SK-N-SH treated with all-trans-retinoic acid at 6 μM for 48 hours (cell line): ENCODE data around the gene GOSR2.
A peak's percentile ranks its signal among the peaks of the same experiment; 100 is the strongest.

Experiments
- ATAC-seq: fragments of 200-7000 bp; cut with Tn5 transposase; 3 replicates; pipeline ENCODE4 v1.9.1; 2020; ENCODE audit warnings: mild to moderate bottlenecking, moderate library complexity
- ARNTL ChIP-seq: fragments of 450-650 bp; formaldehyde crosslinking; IDR thresholded peaks from 2 replicates; pipeline ENCODE4 v1.5.0; 2020; ENCODE audit warnings: low read depth, mild to moderate bottlenecking, moderate library complexity, borderline replicate concordance
- BACH2 ChIP-seq: fragments of 250-450 bp; sonication (Bioruptor Pico); IDR thresholded peaks from 2 replicates; pipeline ENCODE4 v1.9.0; 2021; ENCODE audit warnings: mild to moderate bottlenecking, borderline replicate concordance
- CSDC2 ChIP-seq: fragments of 250-450 bp; sonication (Bioruptor Pico); IDR thresholded peaks from 2 replicates; pipeline ENCODE4 v1.5.0; 2020; ENCODE audit warnings: mild to moderate bottlenecking, moderate library complexity
- ESRRG ChIP-seq: fragments of 250-450 bp; sonication (Bioruptor Pico); IDR thresholded peaks from 2 replicates; pipeline ENCODE4 v1.6.1; 2021; ENCODE audit warnings: mild to moderate bottlenecking
- GLIS3 ChIP-seq: fragments of 250-450 bp; sonication (Bioruptor Pico); IDR thresholded peaks from 2 replicates; pipeline ENCODE4 v1.5.0; 2020; ENCODE audit warnings: mild to moderate bottlenecking, moderate library complexity
- ISL1 ChIP-seq: fragments of 250-450 bp; sonication (Bioruptor Pico); IDR thresholded peaks from 2 replicates; pipeline ENCODE4 v2.1.2; 2022; ENCODE audit warnings: mild to moderate bottlenecking, moderate library complexity
- OSR1 ChIP-seq: fragments of 250-450 bp; sonication (Bioruptor Pico); IDR thresholded peaks from 2 replicates; pipeline ENCODE4 v1.8.0; 2022; ENCODE audit warnings: moderate library complexity, mild to moderate bottlenecking, inconsistent platforms
- PATZ1 ChIP-seq: fragments of 250-450 bp; sonication (Bioruptor Pico); IDR thresholded peaks from 2 replicates; pipeline ENCODE4 v1.8.0; 2020; ENCODE audit warnings: mild to moderate bottlenecking, moderate library complexity, borderline replicate concordance
- POU6F1 ChIP-seq: fragments of 250-450 bp; sonication (Bioruptor Pico); IDR thresholded peaks from 2 replicates; pipeline ENCODE4 v1.8.0; 2021; ENCODE audit warnings: low read depth, mild to moderate bottlenecking, moderate library complexity, borderline replicate concordance
- PPARA ChIP-seq: fragments of 250-450 bp; sonication (Bioruptor Pico); IDR thresholded peaks from 2 replicates; pipeline ENCODE4 v1.5.0; 2020; ENCODE audit warnings: mild to moderate bottlenecking, borderline replicate concordance
- RARB ChIP-seq: fragments of 250-450 bp; sonication (Bioruptor Pico); IDR thresholded peaks from 2 replicates; pipeline ENCODE4 v1.8.0; 2021; ENCODE audit warnings: mild to moderate bottlenecking, moderate library complexity
- SNAI2 ChIP-seq: fragments of 250-450 bp; sonication (Bioruptor Pico); IDR thresholded peaks from 2 replicates; pipeline ENCODE4 v1.5.0; 2020; ENCODE audit warnings: mild to moderate bottlenecking, moderate library complexity
- TCF4 ChIP-seq: fragments of 250-450 bp; sonication (Bioruptor Pico); IDR thresholded peaks from 2 replicates; pipeline ENCODE4 v1.8.0; 2021; ENCODE audit warnings: mild to moderate bottlenecking, moderate library complexity, borderline replicate concordance
- TOX ChIP-seq: fragments of 250-450 bp; sonication (Bioruptor Pico); IDR thresholded peaks from 2 replicates; pipeline ENCODE4 v1.8.0; 2021; ENCODE audit warnings: mild to moderate bottlenecking, moderate library complexity, borderline replicate concordance
- TSHZ2 ChIP-seq: fragments of 250-450 bp; sonication (Bioruptor Pico); IDR thresholded peaks from 2 replicates; pipeline ENCODE4 v1.5.0; 2020; ENCODE audit warnings: mild to moderate bottlenecking, moderate library complexity
- ZC3H10 ChIP-seq: fragments of 250-450 bp; sonication (Bioruptor Pico); IDR thresholded peaks from 2 replicates; pipeline ENCODE4 v1.5.1; 2021; ENCODE audit warnings: mild to moderate bottlenecking, moderate library complexity
- ZFP3 ChIP-seq: fragments of 250-450 bp; sonication (Bioruptor Pico); IDR thresholded peaks from 2 replicates; pipeline ENCODE4 v1.5.0; 2020; ENCODE audit warnings: mild to moderate bottlenecking, moderate library complexity
- ZFP30 ChIP-seq: fragments of 450-650 bp; formaldehyde crosslinking; IDR thresholded peaks from 2 replicates; pipeline ENCODE4 v1.5.0; 2022; ENCODE audit warnings: mild to moderate bottlenecking, moderate library complexity
- ZNF565 ChIP-seq: fragments of 450-650 bp; formaldehyde crosslinking; conservative IDR thresholded peaks from 2 replicates; pipeline ENCODE4 v1.5.0; 2020; ENCODE audit warnings: low read depth, mild to moderate bottlenecking, moderate library complexity
- ZNF8 ChIP-seq: fragments of 450-650 bp; formaldehyde crosslinking; IDR thresholded peaks from 2 replicates; pipeline ENCODE4 v1.5.0; 2020; ENCODE audit warnings: mild to moderate bottlenecking, moderate library complexity
- TF ChIP-seq, protein P1 (sequence below): fragments of 250-450 bp; sonication (Bioruptor Pico); IDR thresholded peaks from 2 replicates; pipeline ENCODE4 v1.5.1; 2020; ENCODE audit warnings: low read depth, mild to moderate bottlenecking, moderate library complexity
- TF ChIP-seq, protein P2 (sequence below): fragments of 250-450 bp; sonication (Bioruptor Pico); IDR thresholded peaks from 2 replicates; pipeline ENCODE4 v1.5.1; 2021; ENCODE audit warnings: mild to moderate bottlenecking, moderate library complexity

The GOSR2 gene

DNA sequence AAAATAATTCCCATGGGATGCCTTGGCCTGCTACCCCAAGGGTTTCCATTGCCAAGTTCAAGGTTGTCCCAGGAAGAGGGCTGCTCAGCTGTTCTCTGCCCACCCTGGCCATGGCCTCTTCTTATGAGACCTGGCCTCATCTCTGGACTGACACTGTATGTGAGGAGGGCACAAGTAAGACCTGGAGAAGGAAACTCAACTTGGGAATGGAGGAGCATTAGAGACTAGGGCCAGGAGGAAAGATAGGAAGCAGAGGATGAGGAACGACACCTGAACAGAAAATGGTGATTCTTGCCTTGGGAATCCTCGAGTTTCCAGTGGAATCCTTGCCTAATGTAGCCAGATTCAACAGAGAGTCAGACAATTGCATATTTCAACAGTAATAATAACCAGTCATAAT, 24.6 kb upstream of the GOSR2 start:
- no peak for TF ChIP-seq OSR1 (CRISPR knock-in tag)
- TF ChIP-seq ZNF565 (CRISPR knock-in tag): no peak
- no peak for TF ChIP-seq TCF4 (CRISPR knock-in tag)
- TF ChIP-seq, protein P1, sequence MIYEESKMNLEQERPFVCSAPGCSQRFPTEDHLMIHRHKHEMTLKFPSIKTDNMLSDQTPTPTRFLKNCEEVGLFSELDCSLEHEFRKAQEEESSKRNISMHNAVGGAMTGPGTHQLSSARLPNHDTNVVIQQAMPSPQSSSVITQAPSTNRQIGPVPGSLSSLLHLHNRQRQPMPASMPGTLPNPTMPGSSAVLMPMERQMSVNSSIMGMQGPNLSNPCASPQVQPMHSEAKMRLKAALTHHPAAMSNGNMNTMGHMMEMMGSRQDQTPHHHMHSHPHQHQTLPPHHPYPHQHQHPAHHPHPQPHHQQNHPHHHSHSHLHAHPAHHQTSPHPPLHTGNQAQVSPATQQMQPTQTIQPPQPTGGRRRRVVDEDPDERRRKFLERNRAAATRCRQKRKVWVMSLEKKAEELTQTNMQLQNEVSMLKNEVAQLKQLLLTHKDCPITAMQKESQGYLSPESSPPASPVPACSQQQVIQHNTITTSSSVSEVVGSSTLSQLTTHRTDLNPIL (CRISPR knock-in tag): no peak
- TF ChIP-seq SNAI2 (CRISPR knock-in tag): no peak
- no peak for TF ChIP-seq TSHZ2 (CRISPR knock-in tag)
- TF ChIP-seq PPARA (CRISPR knock-in tag): no peak
- no peak for TF ChIP-seq TOX (CRISPR knock-in tag)
- no peak for TF ChIP-seq ESRRG (CRISPR knock-in tag)
- TF ChIP-seq ZNF8 (CRISPR knock-in tag): no peak
- TF ChIP-seq ZFP3 (CRISPR knock-in tag): no peak
- TF ChIP-seq ARNTL: no peak
- no peak for TF ChIP-seq BACH2
- no peak for TF ChIP-seq POU6F1 (CRISPR knock-in tag)
- no peak for TF ChIP-seq GLIS3 (CRISPR knock-in tag)
- no peak for TF ChIP-seq ISL1
- TF ChIP-seq RARB (CRISPR knock-in tag): no peak
- TF ChIP-seq ZC3H10 (CRISPR knock-in tag): no peak
- no peak for ATAC-seq

DNA sequence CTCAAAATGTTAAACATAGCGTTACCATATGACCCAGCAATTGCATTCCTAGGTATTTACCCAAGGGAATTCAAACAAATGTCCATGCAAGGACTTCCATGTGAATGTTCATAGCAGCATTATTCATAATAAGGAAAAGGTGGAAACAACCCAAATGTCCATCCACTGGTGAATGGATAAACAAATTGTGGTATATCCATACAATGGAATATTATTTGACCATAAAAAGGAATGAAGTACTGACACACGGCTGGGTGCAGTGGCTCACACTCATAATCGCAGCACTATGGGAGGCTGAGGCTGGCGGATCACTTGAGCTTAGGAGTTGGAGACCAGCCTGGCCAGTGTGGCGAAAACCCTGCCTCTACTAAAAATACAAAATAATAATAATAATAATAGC, 24.1 kb upstream of the GOSR2 start:
- no peak for TF ChIP-seq GLIS3 (CRISPR knock-in tag)
- TF ChIP-seq ZNF8 (CRISPR knock-in tag): peak; percentile 96
- ATAC-seq: no peak

GRCh38 chr17:46901291-46901690, 21.7 kb upstream of the GOSR2 start:
- ATAC-seq: no peak
- no peak for TF ChIP-seq ISL1
- no peak for TF ChIP-seq ZNF565 (CRISPR knock-in tag)
- TF ChIP-seq CSDC2 (CRISPR knock-in tag): no peak
- TF ChIP-seq PPARA (CRISPR knock-in tag): no peak
- TF ChIP-seq GLIS3 (CRISPR knock-in tag): no peak
- TF ChIP-seq OSR1 (CRISPR knock-in tag): no peak
- no peak for TF ChIP-seq ZNF8 (CRISPR knock-in tag)
- no peak for TF ChIP-seq POU6F1 (CRISPR knock-in tag)
- TF ChIP-seq ZFP30 (CRISPR knock-in tag): no peak
- TF ChIP-seq SNAI2 (CRISPR knock-in tag): no peak
- TF ChIP-seq, all 23 proteins: peak for 0

GRCh38 chr17:46903762-46904672, 18.9 kb upstream of the GOSR2 start:
- ATAC-seq: no peak
- TF ChIP-seq ZNF565 (CRISPR knock-in tag) (no peak), ISL1 (no peak), PATZ1 (CRISPR knock-in tag) (no peak), BACH2 (no peak), RARB (CRISPR knock-in tag) (no peak), ZFP30 (CRISPR knock-in tag) (no peak), ZNF8 (CRISPR knock-in tag) (no peak), PPARA (CRISPR knock-in tag) (no peak)
- TF ChIP-seq, protein P2, sequence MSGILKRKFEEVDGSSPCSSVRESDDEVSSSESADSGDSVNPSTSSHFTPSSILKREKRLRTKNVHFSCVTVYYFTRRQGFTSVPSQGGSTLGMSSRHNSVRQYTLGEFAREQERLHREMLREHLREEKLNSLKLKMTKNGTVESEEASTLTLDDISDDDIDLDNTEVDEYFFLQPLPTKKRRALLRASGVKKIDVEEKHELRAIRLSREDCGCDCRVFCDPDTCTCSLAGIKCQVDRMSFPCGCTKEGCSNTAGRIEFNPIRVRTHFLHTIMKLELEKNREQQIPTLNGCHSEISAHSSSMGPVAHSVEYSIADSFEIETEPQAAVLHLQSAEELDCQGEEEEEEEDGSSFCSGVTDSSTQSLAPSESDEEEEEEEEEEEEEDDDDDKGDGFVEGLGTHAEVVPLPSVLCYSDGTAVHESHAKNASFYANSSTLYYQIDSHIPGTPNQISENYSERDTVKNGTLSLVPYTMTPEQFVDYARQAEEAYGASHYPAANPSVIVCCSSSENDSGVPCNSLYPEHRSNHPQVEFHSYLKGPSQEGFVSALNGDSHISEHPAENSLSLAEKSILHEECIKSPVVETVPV (CRISPR knock-in tag): no peak
- TF ChIP-seq, protein P1 (CRISPR knock-in tag): no peak
